GM18508 (cell line): ENCODE measurements around the gene MAP2K7.

ENCODE experiments used
- ATAC-seq: cut with Tn5 transposase; IDR thresholded peaks from one replicate; pipeline ENCODE4 v1.9.1; 2021; ENCODE audit warnings: moderate number of reproducible peaks; ENCODE audit not compliant: insufficient read depth, unreplicated experiment

The MAP2K7 gene

GRCh38 chr19:7905268-7905667 is 1.6 kb downstream of the MAP2K7 start:
- ATAC-seq = no peak

GRCh38 chr19:7905859-7906258 is 2.2 kb downstream of the MAP2K7 start:
- ATAC-seq = no peak

GRCh38 chr19:7907122-7907521 is 3.4 kb downstream of the MAP2K7 start:
- ATAC-seq = no peak

GRCh38 chr19:7907544-7907943 is 3.9 kb downstream of the MAP2K7 start:
- ATAC-seq = no peak

GRCh38 chr19:7908078-7908699 is 4.5 kb downstream of the MAP2K7 start:
- no peak for ATAC-seq

- ATAC-seq = no peak
Observed at GRCh38 chr19:7908742-7909461, 5.2 kb downstream of the MAP2K7 start.

GRCh38 chr19:7909471-7910067 is 5.9 kb downstream of the MAP2K7 start:
- ATAC-seq = no peak

GRCh38 chr19:7910321-7911161 is 6.9 kb downstream of the MAP2K7 start:
- no peak for ATAC-seq

- no peak for ATAC-seq
Observed at GRCh38 chr19:7911508-7912143, 7.9 kb downstream of the MAP2K7 start.

- ATAC-seq = no peak
Observed at GRCh38 chr19:7912144-7912696, 8.5 kb downstream of the MAP2K7 start.

- no peak for ATAC-seq
Observed at GRCh38 chr19:7912697-7913564, 9.3 kb downstream of the MAP2K7 start.

GRCh38 chr19:7913652-7914051 is 10.0 kb downstream of the MAP2K7 start:
- ATAC-seq = no peak

GRCh38 chr19:7914099-7914498 is 10.4 kb downstream of the MAP2K7 start:
- no peak for ATAC-seq

GRCh38 chr19:7914598-7915045 is 10.9 kb downstream of the MAP2K7 start, which contains the start of gene TGFBR3L:
Gene TGFBR3L (plus strand): TSS chr19:7914830.
- no peak for ATAC-seq

GRCh38 chr19:7915250-7916102 is 11.8 kb downstream of the MAP2K7 start:
- ATAC-seq = no peak

GRCh38 chr19:7916103-7916954 is 12.7 kb downstream of the MAP2K7 start:
- ATAC-seq = no peak

- ATAC-seq = no peak
Observed at GRCh38 chr19:7916955-7917266, 13.2 kb downstream of the MAP2K7 start.
